Transverse colon (tissue), 4 donors: ENCODE measurements around the gene SF3B3. TPM values are rescaled to one million over a fixed set of nuclear protein-coding genes. Genes with fewer than 3 reads are reported as not detected.
A peak's percentile ranks its signal among the peaks of the same experiment; 100 is the strongest.
"Not testable (repeated sequence)": the region's sequence is repeated elsewhere in the genome, so short reads cannot be mapped to it uniquely, and the experiment has no call there.

ENCODE experiments used
- DNase-seq: peaks from one replicate; pipeline ENCODE4 v3.0.0-alpha.2; 2019
- H3K27ac ChIP-seq, 4 donors: fragments of 200-600 bp; sonication (generic); 2 replicates each; pipeline ENCODE4 v1.5.1; 2016 to 2018; ENCODE audit warnings: inconsistent platforms in 4 of 4
- H3K27me3 ChIP-seq: fragments of 200-600 bp; sonication (generic); 2 replicates; pipeline ENCODE4 v1.5.1; 2017; ENCODE audit warnings: inconsistent platforms
- H3K36me3 ChIP-seq, 4 donors: fragments of 200-600 bp; sonication (generic); 2 replicates each; pipeline ENCODE4 v1.5.1; 2017 to 2019; ENCODE audit warnings: inconsistent platforms in 4 of 4
- H3K4me1 ChIP-seq, 4 donors: fragments of 200-600 bp; sonication (generic); 2 replicates each; pipeline ENCODE4 v1.5.1; 2017 to 2020; ENCODE audit warnings: inconsistent platforms in 4 of 4
- H3K4me3 ChIP-seq, 4 donors: fragments of 200-600 bp; sonication (generic); 1 replicate in 1 of 4; 2 replicates in 3 of 4; pipeline versions ENCODE4 v1.5.1 to v1.6.1; 2017 to 2019; ENCODE audit warnings: inconsistent platforms in 4 of 4
- H3K9me3 ChIP-seq, 2 donors: fragments of 200-600 bp; sonication (generic); 2 replicates each; pipeline ENCODE4 v1.5.1; 2017 to 2019; ENCODE audit warnings: inconsistent platforms in 2 of 2
- EP300 ChIP-seq: sonication (generic); formaldehyde crosslinking; IDR thresholded peaks from one replicate; pipeline ENCODE4 v1.6.1; 2017; ENCODE audit warnings: antibody characterized with exemption, low read depth
- POLR2A ChIP-seq: fragments of 450-650 bp; IDR thresholded peaks from one replicate; pipeline ENCODE4 v1.6.1; 2016; ENCODE audit warnings: antibody characterized with exemption, mild to moderate bottlenecking, moderate library complexity
- POLR2AphosphoS5 ChIP-seq, 3 donors: sonication (generic); formaldehyde crosslinking; IDR thresholded peaks; one replicate each; pipeline ENCODE4 v1.6.1; 2016; ENCODE audit warnings: antibody characterized with exemption in 3 of 3
- WGBS, 2 donors: methylation state at CpG; one replicate each; pipeline ENCODE4 v1.1.5; 2018; ENCODE audit warnings: low coverage in 1 of 2; 5-methylcytosine and 5-hydroxymethylcytosine counted together
- in situ Hi-C, 4 donors: fragments of 200-750 bp; cut with MboI; loops; one replicate each; pipeline versions ENCODE4 v1.15.0 to v1.15.1; 2017; ENCODE audit warnings: low sequenced_read_pairs in 3 of 4, low pct_ligation_motif_present in 1 of 4, low pct_unique_long_range_greater_than_20kb in 1 of 4
- intact Hi-C: fragments of 100-400 bp; cut with DNase I; formaldehyde crosslinking; loops from one replicate; pipeline ENCODE4 v1.15.1; 2023; ENCODE audit warnings: low total_unique reads
- total RNA-seq, 4 donors: library from RNA; depleted of rRNA; stranded (reverse); fragments of >200 nt; gene quantifications; one replicate each; pipeline ENCODE4 v1.1.0, GENCODE V29; 2016
- TF ChIP-seq, protein P1 (sequence below), 5 experiments: fragments of 200-600 bp in 3 of 5; fragments of 450-650 bp in 2 of 5; sonication (generic) in 3 of 5; IDR thresholded peaks; 1 replicate in 2 of 5; 2 replicates in 3 of 5; pipeline ENCODE4 v1.5.1; 2016 to 2017; ENCODE audit warnings: antibody characterized with exemption in 5 of 5, inconsistent platforms in 3 of 5, mild to moderate bottlenecking in 2 of 5, moderate library complexity in 1 of 5

SF3B3 gene
- total RNA-seq, 4 donors from 2014 or later, result 59.5 to 135 (median 72.8) TPM

GRCh38 chr16:70522216-70523075 lies 1.2 kb upstream of the SF3B3 start:
- no peaks in the 10 kb centered on the region for H3K9me3 ChIP-seq
- no peaks in the 10 kb centered on the region for H3K27me3 ChIP-seq
- H3K27ac ChIP-seq, result peak overlapping the region; percentile 85 to 94 (median 90)
- peaks cover 0 to 21% (median 4%) of the 10 kb centered on the region in 4 donors for H3K36me3 ChIP-seq
- in situ Hi-C loops (loop anchor here in 1 of 4 donors (10.0 kb wide), 1 partner anchor 132 kb away; no protein-coding TSS in a partner anchor), intact Hi-C loops (no loop called here)
- peak overlapping the region; percentile 78 to 95 (median 88) for H3K4me3 ChIP-seq
- peaks cover 13 to 39% (median 30%) of the 10 kb centered on the region in 4 donors for H3K4me1 ChIP-seq
- TF ChIP-seq POLR2AphosphoS5 (IDR thresholded peaks at IDR 0.05) (no peak), POLR2A (no peak), EP300 (no peak)
- TF ChIP-seq, protein P1, sequence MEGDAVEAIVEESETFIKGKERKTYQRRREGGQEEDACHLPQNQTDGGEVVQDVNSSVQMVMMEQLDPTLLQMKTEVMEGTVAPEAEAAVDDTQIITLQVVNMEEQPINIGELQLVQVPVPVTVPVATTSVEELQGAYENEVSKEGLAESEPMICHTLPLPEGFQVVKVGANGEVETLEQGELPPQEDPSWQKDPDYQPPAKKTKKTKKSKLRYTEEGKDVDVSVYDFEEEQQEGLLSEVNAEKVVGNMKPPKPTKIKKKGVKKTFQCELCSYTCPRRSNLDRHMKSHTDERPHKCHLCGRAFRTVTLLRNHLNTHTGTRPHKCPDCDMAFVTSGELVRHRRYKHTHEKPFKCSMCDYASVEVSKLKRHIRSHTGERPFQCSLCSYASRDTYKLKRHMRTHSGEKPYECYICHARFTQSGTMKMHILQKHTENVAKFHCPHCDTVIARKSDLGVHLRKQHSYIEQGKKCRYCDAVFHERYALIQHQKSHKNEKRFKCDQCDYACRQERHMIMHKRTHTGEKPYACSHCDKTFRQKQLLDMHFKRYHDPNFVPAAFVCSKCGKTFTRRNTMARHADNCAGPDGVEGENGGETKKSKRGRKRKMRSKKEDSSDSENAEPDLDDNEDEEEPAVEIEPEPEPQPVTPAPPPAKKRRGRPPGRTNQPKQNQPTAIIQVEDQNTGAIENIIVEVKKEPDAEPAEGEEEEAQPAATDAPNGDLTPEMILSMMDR (IDR thresholded peaks at IDR 0.05), result no peak
- DNase-seq, result no peak
- WGBS, 2 donors, result 47 to 60% methylated on average over 13 to 18 of the region's 18 CpGs

GRCh38 chr16:70523076-70523742 lies 407 bp upstream of the SF3B3 start, which contains the start of gene COG4:
Gene COG4, minus strand, starts transcription at chr16:70523554. Its CDS starts 11 bp downstream, at chr16:70523543.
- 1 to 2% methylated on average over 10 to 36 of the region's 36 CpGs for WGBS, 2 donors
- Histone ChIP-seq H3K27me3 (no peaks in the 10 kb centered on the region), H3K4me3 (peak within 1 kb of the TSS; percentile 78 to 95 (median 88)), H3K9me3 (no peaks in the 10 kb centered on the region), H3K36me3 (peaks cover 0 to 13% (median 2%) of the 10 kb centered on the region in 4 donors), H3K27ac (peak within 1 kb of the TSS; percentile 85 to 94 (median 90)), H3K4me1 (peaks cover 13 to 43% (median 32%) of the 10 kb centered on the region in 4 donors)
- in situ Hi-C loops (loop anchor here in 1 of 4 donors (10.0 kb wide), 1 partner anchor 132 kb away; no protein-coding TSS in a partner anchor), intact Hi-C loops (no loop called here)
- peak; percentile 89 for DNase-seq
- TF ChIP-seq POLR2A, result no peak
- no peak for TF ChIP-seq EP300
- TF ChIP-seq, protein P1 (IDR thresholded peaks at IDR 0.05), result no peak
- no peak for TF ChIP-seq POLR2AphosphoS5 (IDR thresholded peaks at IDR 0.05)

GRCh38 chr16:70524399-70524825 lies 796 bp downstream of the SF3B3 start:
- Histone ChIP-seq H3K27ac (peak overlapping the region; percentile 85 to 94 (median 90)), H3K36me3 (peaks cover 0 to 13% (median 4%) of the 10 kb centered on the region in 4 donors), H3K4me3 (peak overlapping the region; percentile 78 to 95 (median 88)), H3K4me1 (peaks cover 13 to 48% (median 33%) of the 10 kb centered on the region in 4 donors)
- H3K9me3 ChIP-seq, H3K27me3 ChIP-seq, intact Hi-C loops: not testable (repeated sequence)
- DNase-seq, result peak; percentile 33
- WGBS, 2 donors, result 0 to 2% methylated on average over 2 to 24 of the region's 24 CpGs
- in situ Hi-C loops, result loop anchor here in 1 of 4 donors (10.0 kb wide), 1 partner anchor 130 kb away; no protein-coding TSS in a partner anchor

DNA sequence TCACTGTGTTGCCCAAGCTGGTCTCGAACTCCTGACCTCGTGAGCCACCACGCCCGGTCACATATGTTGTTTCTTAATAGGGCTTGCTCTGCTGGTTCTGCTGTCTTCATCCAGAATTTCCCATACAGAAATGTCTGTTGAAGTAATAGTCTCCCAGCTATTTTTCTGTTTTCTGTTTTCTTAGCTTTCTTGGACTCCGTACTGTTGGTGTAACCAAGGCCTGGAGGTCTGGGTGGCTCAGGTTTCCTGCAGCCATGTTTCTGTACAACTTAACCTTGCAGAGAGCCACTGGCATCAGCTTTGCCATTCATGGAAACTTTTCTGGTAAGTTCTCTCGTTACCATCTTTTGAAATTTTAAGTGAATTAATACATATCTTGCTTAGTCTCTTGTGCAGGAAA lies 2.8 kb downstream of the SF3B3 start:
- in situ Hi-C loops (loop anchor here in 3 of 4 donors (10.0 to 25.0 kb wide), 3 partner anchors 128 to 236 kb away; no protein-coding TSS in a partner anchor), intact Hi-C loops (no loop called here)
- Histone ChIP-seq H3K36me3 (peaks cover 0 to 30% (median 14%) of the 10 kb centered on the region in 4 donors), H3K4me3 (no peak overlapping the region), H3K9me3 (no peaks in the 10 kb centered on the region), H3K27me3 (no peaks in the 10 kb centered on the region), H3K4me1 (peaks cover 13 to 52% (median 33%) of the 10 kb centered on the region in 4 donors), H3K27ac (no peak overlapping the region)
- DNase-seq, result no peak
- TF ChIP-seq, protein P1 (IDR thresholded peaks at IDR 0.05), result no peak
- no peak for TF ChIP-seq POLR2AphosphoS5 (IDR thresholded peaks at IDR 0.05)
- WGBS, 2 donors, result 80 to 86% methylated on average over 6 of the region's 6 CpGs
